ENCODE measurements around the gene FGF22. TPM values are rescaled to one million over a fixed set of nuclear protein-coding genes. Genes with fewer than 3 reads are reported as not detected.

The FGF22 gene
- total RNA-seq, 4 donors from 2014 or later, result 0.30 to 9.0 (median 3.4) TPM

DNA sequence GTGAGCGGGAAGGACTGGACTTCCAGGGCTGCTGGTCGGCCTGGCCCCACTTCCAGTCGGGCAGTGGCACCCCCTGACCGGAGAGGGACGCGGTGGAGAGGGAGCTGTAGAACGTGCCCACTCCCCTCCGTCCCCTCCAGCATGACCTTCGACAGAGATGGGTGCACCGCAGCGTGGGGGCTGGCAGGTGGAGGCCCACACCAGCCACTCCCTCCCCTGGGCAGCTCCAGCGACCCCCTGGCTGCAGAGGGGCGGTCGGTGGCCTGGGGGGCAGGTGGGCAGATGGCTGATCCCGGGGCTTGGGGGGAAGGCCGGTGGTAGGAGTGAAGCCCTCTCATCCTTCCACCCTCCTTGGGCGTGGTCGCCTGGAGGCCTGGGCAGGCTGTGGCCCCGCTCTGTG lies 47.6 kb upstream of the FGF22 start:
- TF ChIP-seq, protein P1, sequence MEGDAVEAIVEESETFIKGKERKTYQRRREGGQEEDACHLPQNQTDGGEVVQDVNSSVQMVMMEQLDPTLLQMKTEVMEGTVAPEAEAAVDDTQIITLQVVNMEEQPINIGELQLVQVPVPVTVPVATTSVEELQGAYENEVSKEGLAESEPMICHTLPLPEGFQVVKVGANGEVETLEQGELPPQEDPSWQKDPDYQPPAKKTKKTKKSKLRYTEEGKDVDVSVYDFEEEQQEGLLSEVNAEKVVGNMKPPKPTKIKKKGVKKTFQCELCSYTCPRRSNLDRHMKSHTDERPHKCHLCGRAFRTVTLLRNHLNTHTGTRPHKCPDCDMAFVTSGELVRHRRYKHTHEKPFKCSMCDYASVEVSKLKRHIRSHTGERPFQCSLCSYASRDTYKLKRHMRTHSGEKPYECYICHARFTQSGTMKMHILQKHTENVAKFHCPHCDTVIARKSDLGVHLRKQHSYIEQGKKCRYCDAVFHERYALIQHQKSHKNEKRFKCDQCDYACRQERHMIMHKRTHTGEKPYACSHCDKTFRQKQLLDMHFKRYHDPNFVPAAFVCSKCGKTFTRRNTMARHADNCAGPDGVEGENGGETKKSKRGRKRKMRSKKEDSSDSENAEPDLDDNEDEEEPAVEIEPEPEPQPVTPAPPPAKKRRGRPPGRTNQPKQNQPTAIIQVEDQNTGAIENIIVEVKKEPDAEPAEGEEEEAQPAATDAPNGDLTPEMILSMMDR (IDR thresholded peaks at IDR 0.05), result no peak
- TF ChIP-seq EP300 (IDR thresholded peaks at IDR 0.05), result no peak
- TF ChIP-seq POLR2A (IDR thresholded peaks at IDR 0.05), result no peak
- Histone ChIP-seq H3K27ac (no peak overlapping the region), H3K4me3 (no peak overlapping the region), H3K27me3 (peaks cover 3 to 79% of the 10 kb centered on the region in 2 donors), H3K36me3 (no peaks in the 10 kb centered on the region), H3K9me3 (no peaks in the 10 kb centered on the region), H3K4me1 (peaks cover 0 to 33% (median 9%) of the 10 kb centered on the region in 4 donors)
- WGBS, 2 donors, result 62 to 79% methylated on average over 5 to 14 of the region's 19 CpGs
- no peak for DNase-seq (ENCODE audit: low spot score in 2 of 2)

GRCh38 chr19:593055-593454 lies 46.6 kb upstream of the FGF22 start:
- no peaks in the 10 kb centered on the region for H3K9me3 ChIP-seq
- H3K27ac ChIP-seq, result no peak overlapping the region
- TF ChIP-seq EP300 (IDR thresholded peaks at IDR 0.05) (no peak), POLR2A (IDR thresholded peaks at IDR 0.05) (no peak)
- TF ChIP-seq, protein P1 (IDR thresholded peaks at IDR 0.05), result no peak
- 88 to 89% methylated on average over 18 of the region's 18 CpGs for WGBS, 2 donors
- H3K27me3 ChIP-seq, result peaks cover 3 to 73% of the 10 kb centered on the region in 2 donors
- H3K4me3 ChIP-seq, result no peak overlapping the region
- H3K4me1 ChIP-seq, result peaks cover 0 to 30% (median 7%) of the 10 kb centered on the region in 4 donors
- H3K36me3 ChIP-seq, result no peaks in the 10 kb centered on the region
- DNase-seq (ENCODE audit: low spot score in 2 of 2), result no peak

DNA sequence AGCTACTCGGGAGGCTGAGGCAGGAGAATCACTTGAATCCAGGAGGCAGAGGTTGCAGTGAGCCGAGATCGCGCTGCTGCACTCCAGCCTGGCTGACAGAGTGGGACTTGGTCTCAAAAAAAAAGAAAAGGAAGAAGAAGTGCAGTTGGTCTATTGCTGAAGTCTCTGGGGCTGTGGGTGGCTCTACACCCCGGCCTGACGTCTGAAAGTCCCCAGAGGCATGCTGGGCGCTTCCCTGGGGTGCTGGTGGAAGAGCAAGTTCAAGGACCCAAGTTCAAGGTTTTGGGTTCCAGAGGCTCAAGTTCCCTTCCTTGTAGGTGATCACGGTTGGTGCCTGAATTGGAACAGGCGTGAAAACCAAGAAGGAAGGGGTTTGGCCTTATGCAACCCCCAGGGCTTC lies 46.2 kb upstream of the FGF22 start:
- Histone ChIP-seq H3K9me3 (no peaks in the 10 kb centered on the region), H3K4me1 (peaks cover 0 to 25% (median 5%) of the 10 kb centered on the region in 4 donors), H3K36me3 (no peaks in the 10 kb centered on the region), H3K27me3 (peaks cover 3 to 72% of the 10 kb centered on the region in 2 donors), H3K4me3 (no peak overlapping the region), H3K27ac (no peak overlapping the region)
- WGBS, 2 donors, result 49 to 55% methylated on average over 9 of the region's 9 CpGs
- DNase-seq (ENCODE audit: low spot score in 2 of 2), result no peak
- TF ChIP-seq, protein P1 (IDR thresholded peaks at IDR 0.05), result no peak
- TF ChIP-seq POLR2A (IDR thresholded peaks at IDR 0.05), result no peak
- TF ChIP-seq EP300 (IDR thresholded peaks at IDR 0.05), result no peak

DNA sequence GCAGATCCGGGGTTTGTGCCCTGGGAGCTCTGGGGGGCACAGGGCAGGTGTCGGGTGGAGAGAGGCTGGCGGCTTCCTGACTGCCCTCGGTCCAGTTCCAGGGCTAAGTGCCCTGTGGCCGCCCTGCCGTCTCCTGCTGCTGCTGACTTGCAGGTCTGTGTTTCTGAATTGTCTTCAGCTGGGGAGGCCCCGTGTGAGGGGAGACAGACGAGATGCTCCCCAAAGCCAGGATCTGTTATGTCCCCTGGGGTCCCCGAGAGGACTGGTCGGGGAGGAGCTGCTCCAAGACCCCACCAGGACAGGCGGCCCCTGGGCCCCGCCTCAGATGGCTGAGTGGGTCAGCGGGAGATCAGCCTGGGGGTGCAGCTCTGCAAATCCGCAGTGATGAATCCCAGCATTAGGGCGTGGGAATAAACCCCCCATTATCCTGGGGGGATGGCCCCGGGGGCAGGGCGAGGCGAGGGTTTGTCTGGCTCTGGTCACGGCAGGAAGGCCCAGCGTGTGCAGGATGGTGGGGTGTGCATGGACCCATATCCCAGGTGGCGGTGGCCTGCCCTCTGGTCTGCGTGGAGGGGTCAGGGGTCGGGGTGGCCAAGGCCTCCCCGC lies 45.3 kb upstream of the FGF22 start:
- DNase-seq (ENCODE audit: low spot score in 2 of 2), result no peak
- Histone ChIP-seq H3K27me3 (peaks cover 3 to 67% of the 10 kb centered on the region in 2 donors), H3K4me1 (peaks cover 0 to 17% (median 1%) of the 10 kb centered on the region in 4 donors), H3K27ac (no peak overlapping the region), H3K4me3 (no peak overlapping the region), H3K36me3 (no peaks in the 10 kb centered on the region), H3K9me3 (no peaks in the 10 kb centered on the region)
- 69 to 71% methylated on average over 23 to 24 of the region's 24 CpGs for WGBS, 2 donors
- TF ChIP-seq POLR2A (IDR thresholded peaks at IDR 0.05), result no peak
- TF ChIP-seq, protein P1 (IDR thresholded peaks at IDR 0.05), result no peak
- TF ChIP-seq EP300 (IDR thresholded peaks at IDR 0.05), result no peak

DNA sequence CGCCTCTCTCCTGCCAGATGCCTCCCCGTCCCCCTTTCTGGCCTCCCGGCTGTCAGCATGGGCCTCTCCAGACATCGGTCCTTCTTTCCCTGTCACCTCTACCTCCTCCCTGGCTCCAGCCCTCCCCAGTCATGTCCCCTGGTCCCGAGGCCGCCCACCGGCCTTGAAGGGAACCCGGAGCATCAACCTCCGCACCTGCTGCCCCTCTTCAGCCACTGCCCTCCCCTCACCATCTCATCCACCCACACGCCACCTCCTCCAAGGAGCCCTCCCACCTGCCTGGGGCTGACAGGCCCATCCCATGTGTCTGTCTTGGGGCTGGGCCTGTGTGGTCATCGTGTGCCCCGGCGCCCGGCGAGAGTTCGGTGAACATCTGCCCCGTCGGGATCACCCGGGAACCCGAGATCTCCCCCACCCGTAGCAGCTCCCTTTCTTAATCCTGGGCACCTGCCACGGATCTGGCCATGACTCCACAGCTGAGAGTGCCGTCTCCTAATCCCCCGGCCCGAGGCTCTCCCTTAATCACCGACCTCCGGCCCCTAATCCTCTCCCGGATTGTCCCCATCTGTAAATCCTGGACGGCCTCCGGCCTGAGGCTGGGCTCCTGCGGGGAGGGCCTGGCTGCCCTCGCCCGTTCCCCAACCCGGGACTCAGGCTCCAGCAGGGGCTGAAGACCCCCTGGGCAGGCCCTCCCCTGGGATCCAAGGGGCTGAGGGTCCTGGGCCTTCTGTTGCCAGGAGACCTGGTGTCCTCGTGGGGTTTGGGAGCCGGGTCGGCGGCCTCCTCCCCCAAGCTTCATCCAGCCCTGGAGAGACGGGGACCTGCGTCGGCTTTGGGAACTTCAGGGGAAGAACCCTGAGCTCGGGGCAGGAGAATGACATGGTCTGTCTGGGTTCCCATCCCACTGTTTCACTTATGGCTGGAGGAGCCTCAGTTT lies 44.1 kb upstream of the FGF22 start:
- 64 to 71% methylated on average over 38 to 42 of the region's 42 CpGs for WGBS, 2 donors
- Histone ChIP-seq H3K36me3 (no peaks in the 10 kb centered on the region), H3K4me3 (no peak overlapping the region), H3K9me3 (no peaks in the 10 kb centered on the region), H3K4me1 (peaks cover 0 to 11% (median 0%) of the 10 kb centered on the region in 4 donors), H3K27me3 (peaks cover 3 to 65% of the 10 kb centered on the region in 2 donors), H3K27ac (no peak overlapping the region)
- DNase-seq (ENCODE audit: low spot score in 2 of 2), result no peak
- TF ChIP-seq POLR2A (IDR thresholded peaks at IDR 0.05), result no peak
- TF ChIP-seq EP300 (IDR thresholded peaks at IDR 0.05), result no peak
- TF ChIP-seq, protein P1 (IDR thresholded peaks at IDR 0.05), result no peak

All from tibial nerve (tissue), 4 donors.